Mesothelial cell of epicardium (in vitro differentiated cells): ENCODE measurements around the gene TRPM3. TPM values are rescaled to one million over a fixed set of nuclear protein-coding genes. Genes with fewer than 3 reads are reported as not detected.
A peak's percentile ranks its signal among the peaks of the same experiment; 100 is the strongest.

Experiments
- DNase-seq, 2 experiments: peaks; one replicate each; pipeline ENCODE4 v3.0.0; 2021; ENCODE audit warnings: low spot score in 2 of 2; ENCODE audit not compliant: unreplicated experiment in 2 of 2
- H3K27ac Mint-ChIP-seq: 2 replicates; pipeline ENCODE4 v1.8.0; 2021; ENCODE audit warnings: mixed read lengths
- H3K27me3 Mint-ChIP-seq: 2 replicates; pipeline ENCODE4 v1.8.0; 2021; ENCODE audit warnings: low read depth, mixed read lengths
- H3K36me3 Mint-ChIP-seq: 2 replicates; pipeline ENCODE4 v1.8.0; 2021; ENCODE audit warnings: mixed read lengths
- H3K4me1 Mint-ChIP-seq: 2 replicates; pipeline ENCODE4 v1.8.0; 2021; ENCODE audit warnings: mixed read lengths
- H3K4me3 Mint-ChIP-seq: 2 replicates; pipeline ENCODE4 v1.8.0; 2021; ENCODE audit warnings: mild to moderate bottlenecking, moderate library complexity, mixed read lengths
- H3K9me3 Mint-ChIP-seq: 2 replicates; pipeline ENCODE4 v1.8.0; 2021; ENCODE audit warnings: mixed read lengths
- microRNA-seq: library from miRNA; unstranded; fragments of <30 nt; microRNA quantifications from one replicate; pipeline ENCODE4 v1.2.0, GENCODE V29; 2021; ENCODE audit warnings: inconsistent platforms, mixed read lengths
- total RNA-seq: library from RNA; stranded (reverse); gene quantifications from 3 replicates; pipeline ENCODE4 v1.2.1, GENCODE V29; 2021
- TF ChIP-seq, protein P1 (sequence below): fragments of 200-600 bp; sonication (generic); IDR thresholded peaks from one replicate; pipeline ENCODE4 v1.5.0; 2021; ENCODE audit warnings: antibody characterized with exemption; ENCODE audit not compliant: unreplicated experiment

The TRPM3 gene
- total RNA-seq, 1 donor from 2014 or later, result 1.6 TPM

DNA sequence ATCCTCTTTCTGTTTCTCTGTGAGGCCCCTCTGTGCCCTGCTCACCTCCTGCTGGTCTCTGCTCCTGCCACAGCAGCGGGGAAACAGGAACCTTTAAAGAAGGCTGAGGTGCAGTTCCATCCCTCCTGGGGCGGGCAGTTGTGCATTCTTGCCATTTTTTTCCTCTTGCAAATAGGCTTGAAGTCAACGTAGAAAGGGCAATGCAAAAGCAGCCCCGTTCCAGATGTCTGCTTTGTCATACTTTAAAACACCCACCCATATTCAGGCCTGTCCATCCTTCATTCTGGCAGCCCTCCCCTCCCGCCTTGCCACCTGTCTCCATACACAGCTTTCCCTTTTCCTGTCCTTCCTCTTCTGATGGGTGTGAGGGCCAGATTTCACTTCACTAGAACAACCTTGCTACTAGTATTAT, 641.5 kb downstream of the TRPM3 start:
- H3K27me3 Mint-ChIP-seq, result no peaks in the 10 kb centered on the region
- no peaks in the 10 kb centered on the region for H3K36me3 Mint-ChIP-seq
- peaks cover 9% of the 10 kb centered on the region for H3K9me3 Mint-ChIP-seq
- TF ChIP-seq, protein P1, sequence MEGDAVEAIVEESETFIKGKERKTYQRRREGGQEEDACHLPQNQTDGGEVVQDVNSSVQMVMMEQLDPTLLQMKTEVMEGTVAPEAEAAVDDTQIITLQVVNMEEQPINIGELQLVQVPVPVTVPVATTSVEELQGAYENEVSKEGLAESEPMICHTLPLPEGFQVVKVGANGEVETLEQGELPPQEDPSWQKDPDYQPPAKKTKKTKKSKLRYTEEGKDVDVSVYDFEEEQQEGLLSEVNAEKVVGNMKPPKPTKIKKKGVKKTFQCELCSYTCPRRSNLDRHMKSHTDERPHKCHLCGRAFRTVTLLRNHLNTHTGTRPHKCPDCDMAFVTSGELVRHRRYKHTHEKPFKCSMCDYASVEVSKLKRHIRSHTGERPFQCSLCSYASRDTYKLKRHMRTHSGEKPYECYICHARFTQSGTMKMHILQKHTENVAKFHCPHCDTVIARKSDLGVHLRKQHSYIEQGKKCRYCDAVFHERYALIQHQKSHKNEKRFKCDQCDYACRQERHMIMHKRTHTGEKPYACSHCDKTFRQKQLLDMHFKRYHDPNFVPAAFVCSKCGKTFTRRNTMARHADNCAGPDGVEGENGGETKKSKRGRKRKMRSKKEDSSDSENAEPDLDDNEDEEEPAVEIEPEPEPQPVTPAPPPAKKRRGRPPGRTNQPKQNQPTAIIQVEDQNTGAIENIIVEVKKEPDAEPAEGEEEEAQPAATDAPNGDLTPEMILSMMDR, result no peak
- H3K4me1 Mint-ChIP-seq, result peaks cover 38% of the 10 kb centered on the region
- H3K4me3 Mint-ChIP-seq, result peak overlapping the region; percentile 37
- peak overlapping the region; percentile 95 for H3K27ac Mint-ChIP-seq
- no peak for DNase-seq

Small RNA genes lying within 50 kb of the gene (microRNA-seq; reads per million reads assigned to microRNA genes)
- 83.3 reads per million, percentile 61 among the genes with 10 or more reads in this experiment for gene MIR204
